Ovary (tissue), 9 donors: ENCODE measurements around the gene CTNNA1. TPM values are rescaled to one million over a fixed set of nuclear protein-coding genes. Genes with fewer than 3 reads are reported as not detected.
"Not testable (repeated sequence)": the region's sequence is repeated elsewhere in the genome, so short reads cannot be mapped to it uniquely, and the experiment has no call there.

Source experiments
- DNase-seq, 5 donors: peaks; one replicate each; pipeline ENCODE4 v3.0.0-alpha.2; 2019 to 2020
- H3K27ac ChIP-seq, 2 donors: fragments of 200-600 bp; one replicate each; pipeline versions ENCODE4 v1.5.1 to v1.8.0; 2019 to 2022
- H3K27me3 ChIP-seq: fragments of 200-600 bp; one replicate; pipeline ENCODE4 v1.8.0; 2022
- H3K36me3 ChIP-seq: fragments of 200-600 bp; sonication (generic); one replicate; pipeline ENCODE4 v1.5.1; 2019
- H3K4me1 ChIP-seq: one replicate; pipeline ENCODE4 v1.8.1; 2013; ENCODE audit warnings: mild to moderate bottlenecking, moderate library complexity; ENCODE audit not compliant: insufficient read depth
- H3K4me3 ChIP-seq: fragments of 200-600 bp; sonication (generic); one replicate; pipeline ENCODE4 v1.5.1; 2017
- H3K9me3 ChIP-seq, 2 donors: fragments of 200-600 bp in 1 of 2; sonication (generic) in 1 of 2; one replicate each; pipeline versions ENCODE4 v1.5.1 to v1.8.1; 2013 to 2019; ENCODE audit warnings: mild to moderate bottlenecking in 1 of 2, moderate library complexity in 1 of 2
- EP300 ChIP-seq: sonication (generic); formaldehyde crosslinking; IDR thresholded peaks from one replicate; pipeline ENCODE4 v1.6.1; 2017; ENCODE audit warnings: antibody characterized with exemption
- POLR2A ChIP-seq: fragments of 450-650 bp; IDR thresholded peaks from one replicate; pipeline ENCODE4 v1.6.1; 2017; ENCODE audit warnings: antibody characterized with exemption, mild to moderate bottlenecking, moderate library complexity
- whole genome bisulfite sequencing, 3 donors: extraction: QIAGEN DNeasy Blood & Tissue Kit in 1 of 3; methylation state at CpG; one replicate each; pipeline versions ENCODE4 v1.1.5 to v1.1.7; 2013 to 2017; 5-methylcytosine and 5-hydroxymethylcytosine counted together
- intact Hi-C, 4 donors: fragments of 100-400 bp; cut with DNase I; formaldehyde crosslinking; loops; one replicate each; pipeline versions ENCODE4 v1.11.0 to v1.15.1; 2022 to 2023
- polyA plus RNA-seq, 2 donors: library from polyadenylated mRNA; stranded (reverse); fragments of 200-250 nt in 1 of 2; fragments of 350-450 nt in 1 of 2; fragmentation: Illumina TruSeq in 1 of 2; extraction: RNeasy Lipid Tissue Mini Kit (QIAGEN cat#74804) in 1 of 2; gene quantifications; one replicate each; pipeline ENCODE4 v1.2.3, GENCODE V29; 2013 to 2014
- total RNA-seq, 7 donors: library from RNA; depleted of rRNA in 2 of 7; stranded (reverse); fragments of >200 nt in 2 of 7; fragmentation: NEBNext Ultra II Directional in 3 of 7; extraction: Animal tissue kit (Norgen Biotek cat#: 25700) in 3 of 7; gene quantifications; one replicate each; pipeline versions ENCODE4 v1.1.0 to v1.2.4, GENCODE V29; 2016 to 2023
- TF ChIP-seq, protein P1 (sequence below), 3 donors: fragments of 450-650 bp in 2 of 3; fragments of 200-600 bp in 1 of 3; IDR thresholded peaks; one replicate each; pipeline versions ENCODE4 v1.5.1 to v1.8.0; 2016 to 2022; ENCODE audit warnings: antibody characterized with exemption in 3 of 3, mild to moderate bottlenecking in 1 of 3
- donor health status: DM: no; HTN: no; CAD: no; lungs with moderate emphysema.
- donor health status: DM: no; HTN: no; CAD: no.
- donor health status: Bipolar disorder and iron deficiency.
- donor health status: DM: yes; HTN: yes; CAD: no.
- donor health status: DM: no; HTN: no; CAD: no.
- donor health status: DM: yes; HTN: yes; CAD: no.

CTNNA1 gene
- total and polyA plus RNA-seq, 9 donors: 125 to 306 (median 230) TPM

DNA sequence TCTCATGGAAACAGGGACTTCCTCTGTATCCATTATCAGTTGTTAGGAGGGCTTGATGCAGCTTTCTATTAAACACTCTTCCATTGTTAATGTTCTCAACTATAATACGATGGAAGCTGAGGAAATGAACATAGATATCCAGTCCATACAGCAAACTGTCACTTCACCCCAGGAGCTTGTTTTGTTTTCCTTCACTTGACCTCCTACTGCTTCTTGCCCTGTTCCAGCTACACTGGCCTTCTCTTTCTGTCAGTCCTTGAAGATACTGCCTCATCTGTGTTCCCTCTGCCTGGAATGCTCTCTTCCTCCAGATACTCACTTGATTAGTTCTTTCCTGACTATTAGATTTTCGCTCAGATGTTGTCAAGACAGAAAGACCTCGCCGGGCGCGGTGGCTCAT, 17.1 kb downstream of the CTNNA1 start:
- TF ChIP-seq EP300 (no peak), POLR2A (no peak)
- TF ChIP-seq, protein P1, sequence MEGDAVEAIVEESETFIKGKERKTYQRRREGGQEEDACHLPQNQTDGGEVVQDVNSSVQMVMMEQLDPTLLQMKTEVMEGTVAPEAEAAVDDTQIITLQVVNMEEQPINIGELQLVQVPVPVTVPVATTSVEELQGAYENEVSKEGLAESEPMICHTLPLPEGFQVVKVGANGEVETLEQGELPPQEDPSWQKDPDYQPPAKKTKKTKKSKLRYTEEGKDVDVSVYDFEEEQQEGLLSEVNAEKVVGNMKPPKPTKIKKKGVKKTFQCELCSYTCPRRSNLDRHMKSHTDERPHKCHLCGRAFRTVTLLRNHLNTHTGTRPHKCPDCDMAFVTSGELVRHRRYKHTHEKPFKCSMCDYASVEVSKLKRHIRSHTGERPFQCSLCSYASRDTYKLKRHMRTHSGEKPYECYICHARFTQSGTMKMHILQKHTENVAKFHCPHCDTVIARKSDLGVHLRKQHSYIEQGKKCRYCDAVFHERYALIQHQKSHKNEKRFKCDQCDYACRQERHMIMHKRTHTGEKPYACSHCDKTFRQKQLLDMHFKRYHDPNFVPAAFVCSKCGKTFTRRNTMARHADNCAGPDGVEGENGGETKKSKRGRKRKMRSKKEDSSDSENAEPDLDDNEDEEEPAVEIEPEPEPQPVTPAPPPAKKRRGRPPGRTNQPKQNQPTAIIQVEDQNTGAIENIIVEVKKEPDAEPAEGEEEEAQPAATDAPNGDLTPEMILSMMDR (IDR thresholded peaks at IDR 0.05): no peak
- Histone ChIP-seq H3K4me3 (no peak overlapping the region), H3K9me3 (no peaks in the 10 kb centered on the region), H3K36me3 (no peaks in the 10 kb centered on the region), H3K27me3 (no peaks in the 10 kb centered on the region), H3K27ac (no peak overlapping the region), H3K4me1 (peaks cover 17% of the 10 kb centered on the region)
- WGBS, 3 donors: 88 to 93% (median 92%) methylated on average over 6 of the region's 6 CpGs
- no peak for DNase-seq
- intact Hi-C loops: no loop called here

DNA sequence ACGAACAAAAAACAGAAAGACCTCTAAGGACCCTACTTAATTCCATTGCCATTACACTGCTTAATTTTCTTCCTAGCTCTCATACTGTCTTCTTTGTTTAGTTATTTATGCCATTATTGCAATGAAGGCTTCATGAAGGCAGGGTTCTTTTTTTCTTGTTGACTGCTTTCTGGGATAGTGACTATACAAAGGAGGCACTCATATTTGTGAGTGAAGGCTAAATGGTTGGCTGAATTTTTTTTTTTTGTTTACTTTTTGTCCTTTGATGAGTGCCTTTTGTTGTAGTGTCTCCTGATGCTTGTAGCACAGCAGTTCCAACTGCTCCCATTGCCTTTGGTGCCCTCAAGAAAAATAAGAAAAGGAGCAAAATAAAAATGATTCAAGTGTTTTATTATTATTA, 17.8 kb downstream of the CTNNA1 start:
- intact Hi-C loops: no loop called here
- 70 to 74% (median 70%) methylated on average over 1 of the region's 1 CpG for WGBS, 3 donors
- no peak overlapping the region for H3K27ac ChIP-seq
- H3K27me3 ChIP-seq: no peaks in the 10 kb centered on the region
- no peak for TF ChIP-seq POLR2A
- TF ChIP-seq, protein P1 (IDR thresholded peaks at IDR 0.05): no peak
- TF ChIP-seq EP300: no peak
- no peaks in the 10 kb centered on the region for H3K36me3 ChIP-seq
- peaks cover 15% of the 10 kb centered on the region for H3K4me1 ChIP-seq
- H3K9me3 ChIP-seq: no peaks in the 10 kb centered on the region
- H3K4me3 ChIP-seq: no peak overlapping the region
- DNase-seq: no peak

DNA sequence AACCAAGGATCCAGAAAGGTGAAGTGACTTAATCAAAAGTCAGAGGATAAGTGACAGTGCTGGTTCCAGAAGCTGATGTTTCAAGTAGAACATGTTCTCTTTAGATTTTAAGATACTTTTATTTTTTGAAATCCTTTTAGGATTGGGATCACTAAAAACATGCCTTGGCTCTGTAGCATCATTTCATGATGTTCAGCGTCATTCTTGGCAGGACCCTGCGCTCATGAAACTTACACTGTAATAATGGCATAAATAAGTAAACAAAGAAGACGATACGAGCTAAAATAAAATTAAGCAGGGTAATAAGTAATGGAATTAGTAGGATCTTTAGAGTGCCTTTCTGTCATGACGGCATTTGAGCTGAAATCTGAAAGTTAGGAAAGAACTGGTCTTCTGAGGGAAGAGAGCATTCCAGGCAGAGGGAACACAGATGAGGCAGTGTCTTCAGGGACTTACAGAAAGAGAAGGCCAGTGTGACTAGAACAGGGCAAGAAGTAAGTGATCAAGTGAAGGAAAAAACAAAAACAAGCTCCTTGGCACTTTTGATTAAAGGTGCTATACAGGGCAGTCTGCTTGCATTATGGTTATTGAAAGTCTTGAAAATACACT, 19.9 kb downstream of the CTNNA1 start:
- 37 to 38% (median 38%) methylated on average over 5 of the region's 5 CpGs for WGBS, 3 donors
- H3K4me3 ChIP-seq: no peak overlapping the region
- no peak for DNase-seq
- peak overlapping the region in 1 of 2 donors; percentile 21 for H3K27ac ChIP-seq
- H3K27me3 ChIP-seq: no peaks in the 10 kb centered on the region
- H3K9me3 ChIP-seq: no peaks in the 10 kb centered on the region
- H3K36me3 ChIP-seq: no peaks in the 10 kb centered on the region
- TF ChIP-seq, protein P1 (IDR thresholded peaks at IDR 0.05): no peak
- TF ChIP-seq EP300 (no peak), POLR2A (no peak)
- H3K4me1 ChIP-seq: peaks cover 7% of the 10 kb centered on the region
- intact Hi-C loops: no loop called here

DNA sequence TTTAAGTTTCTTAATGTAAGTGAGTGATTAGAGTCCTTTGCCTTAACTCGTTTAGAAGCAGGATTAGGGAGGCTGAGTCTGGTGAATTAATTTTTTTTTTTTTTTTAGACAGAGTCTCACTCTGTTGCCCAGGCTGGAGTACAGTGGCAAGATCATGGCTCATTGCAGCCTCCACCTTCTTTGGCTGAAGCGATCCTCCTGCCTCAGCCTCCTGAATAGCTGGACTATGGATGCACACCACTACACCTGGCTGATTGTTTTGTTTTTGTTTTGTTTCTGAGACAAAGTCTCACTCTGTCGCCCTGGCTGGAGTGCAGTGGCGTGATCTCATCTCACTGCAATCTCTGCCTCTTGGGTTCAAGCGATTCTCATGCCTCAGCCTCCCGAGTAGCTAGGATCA, 20.4 kb downstream of the CTNNA1 start:
- H3K36me3 ChIP-seq, DNase-seq, H3K4me3 ChIP-seq, intact Hi-C loops, H3K27ac ChIP-seq, H3K9me3 ChIP-seq, H3K4me1 ChIP-seq, H3K27me3 ChIP-seq: not testable (repeated sequence)
- WGBS, 3 donors: 83 to 86% (median 84%) methylated on average over 6 of the region's 6 CpGs

DNA sequence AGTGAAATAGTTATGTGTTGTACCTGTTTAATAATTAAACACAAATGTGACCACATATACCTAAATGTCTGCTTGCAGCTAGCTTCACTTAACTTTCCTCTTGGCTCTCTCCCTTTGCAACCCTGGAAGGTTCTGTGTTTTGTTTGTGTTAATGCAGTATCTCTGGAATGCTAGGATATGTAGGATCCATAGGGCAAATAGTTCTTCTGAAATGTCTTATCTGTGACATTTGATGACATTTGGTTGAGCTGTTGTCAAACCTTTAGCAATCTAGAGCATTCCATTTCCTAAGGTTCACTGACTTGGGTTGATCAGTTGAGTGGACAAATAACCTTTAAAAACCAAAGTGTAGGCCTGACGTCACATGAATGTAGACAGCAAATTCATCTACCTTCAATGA, 21.8 kb downstream of the CTNNA1 start:
- H3K27ac ChIP-seq: no peak overlapping the region
- DNase-seq: no peak
- no peaks in the 10 kb centered on the region for H3K27me3 ChIP-seq
- H3K4me1 ChIP-seq: peaks cover 7% of the 10 kb centered on the region
- H3K36me3 ChIP-seq: no peaks in the 10 kb centered on the region
- 89 to 92% (median 91%) methylated on average over 1 of the region's 1 CpG for WGBS, 3 donors
- no peak for TF ChIP-seq EP300
- no peak for TF ChIP-seq POLR2A
- TF ChIP-seq, protein P1 (IDR thresholded peaks at IDR 0.05): no peak
- H3K9me3 ChIP-seq: no peaks in the 10 kb centered on the region
- no peak overlapping the region for H3K4me3 ChIP-seq
- intact Hi-C loops: no loop called here
